VCaP (cell line): ENCODE measurements around the gene SLAMF1.
"Not testable (repeated sequence)": the region's sequence is repeated elsewhere in the genome, so short reads cannot be mapped to it uniquely, and the experiment has no call there.

Experiments
- H3K27ac ChIP-seq: fragments of 450-650 bp; 2 replicates; pipeline ENCODE4 v1.5.1; 2017
- TF ChIP-seq, protein P1 (sequence below): fragments of 450-650 bp; conservative IDR thresholded peaks from 2 replicates; pipeline ENCODE4 v1.5.1; 2017; ENCODE audit warnings: mild to moderate bottlenecking, moderate library complexity

The SLAMF1 gene, protein sequence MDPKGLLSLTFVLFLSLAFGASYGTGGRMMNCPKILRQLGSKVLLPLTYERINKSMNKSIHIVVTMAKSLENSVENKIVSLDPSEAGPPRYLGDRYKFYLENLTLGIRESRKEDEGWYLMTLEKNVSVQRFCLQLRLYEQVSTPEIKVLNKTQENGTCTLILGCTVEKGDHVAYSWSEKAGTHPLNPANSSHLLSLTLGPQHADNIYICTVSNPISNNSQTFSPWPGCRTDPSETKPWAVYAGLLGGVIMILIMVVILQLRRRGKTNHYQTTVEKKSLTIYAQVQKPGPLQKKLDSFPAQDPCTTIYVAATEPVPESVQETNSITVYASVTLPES

DNA sequence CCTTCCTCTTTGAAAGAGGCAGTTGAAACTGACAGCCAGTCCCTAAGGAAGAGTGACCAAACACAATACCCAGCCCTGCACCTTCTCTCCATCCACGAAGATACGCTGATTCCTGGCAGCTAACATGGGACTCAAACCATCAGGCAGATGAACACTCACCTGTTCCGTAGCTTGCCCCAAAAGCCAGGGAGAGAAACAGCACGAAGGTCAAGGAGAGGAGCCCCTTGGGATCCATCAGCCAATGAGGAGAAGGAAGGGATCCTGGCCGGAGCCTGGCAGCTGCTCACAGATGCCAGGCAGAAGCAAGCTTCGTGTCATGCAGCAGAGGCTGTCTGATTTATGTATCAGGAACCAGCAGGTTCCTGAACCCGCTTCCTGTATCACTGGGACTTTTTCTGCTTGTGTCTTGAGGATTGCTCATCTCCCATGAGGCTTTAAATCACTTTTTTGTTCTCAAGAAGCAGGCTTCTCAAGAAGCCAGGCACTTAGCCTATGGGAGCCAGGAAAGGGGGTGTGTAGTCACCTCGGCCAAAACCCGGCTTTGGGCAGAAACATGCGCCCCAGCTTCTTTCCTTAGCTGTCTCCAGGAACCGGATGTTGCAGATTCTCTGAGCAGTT is at the start of gene SLAMF1:
Gene SLAMF1 (minus strand): TSS at position 334 of the 618 bp plus-strand sequence. CDS start 99 bp downstream, at position 235.
- no peak within 1 kb of the TSS for H3K27ac ChIP-seq
- TF ChIP-seq, protein P1, sequence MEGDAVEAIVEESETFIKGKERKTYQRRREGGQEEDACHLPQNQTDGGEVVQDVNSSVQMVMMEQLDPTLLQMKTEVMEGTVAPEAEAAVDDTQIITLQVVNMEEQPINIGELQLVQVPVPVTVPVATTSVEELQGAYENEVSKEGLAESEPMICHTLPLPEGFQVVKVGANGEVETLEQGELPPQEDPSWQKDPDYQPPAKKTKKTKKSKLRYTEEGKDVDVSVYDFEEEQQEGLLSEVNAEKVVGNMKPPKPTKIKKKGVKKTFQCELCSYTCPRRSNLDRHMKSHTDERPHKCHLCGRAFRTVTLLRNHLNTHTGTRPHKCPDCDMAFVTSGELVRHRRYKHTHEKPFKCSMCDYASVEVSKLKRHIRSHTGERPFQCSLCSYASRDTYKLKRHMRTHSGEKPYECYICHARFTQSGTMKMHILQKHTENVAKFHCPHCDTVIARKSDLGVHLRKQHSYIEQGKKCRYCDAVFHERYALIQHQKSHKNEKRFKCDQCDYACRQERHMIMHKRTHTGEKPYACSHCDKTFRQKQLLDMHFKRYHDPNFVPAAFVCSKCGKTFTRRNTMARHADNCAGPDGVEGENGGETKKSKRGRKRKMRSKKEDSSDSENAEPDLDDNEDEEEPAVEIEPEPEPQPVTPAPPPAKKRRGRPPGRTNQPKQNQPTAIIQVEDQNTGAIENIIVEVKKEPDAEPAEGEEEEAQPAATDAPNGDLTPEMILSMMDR = no peak

DNA sequence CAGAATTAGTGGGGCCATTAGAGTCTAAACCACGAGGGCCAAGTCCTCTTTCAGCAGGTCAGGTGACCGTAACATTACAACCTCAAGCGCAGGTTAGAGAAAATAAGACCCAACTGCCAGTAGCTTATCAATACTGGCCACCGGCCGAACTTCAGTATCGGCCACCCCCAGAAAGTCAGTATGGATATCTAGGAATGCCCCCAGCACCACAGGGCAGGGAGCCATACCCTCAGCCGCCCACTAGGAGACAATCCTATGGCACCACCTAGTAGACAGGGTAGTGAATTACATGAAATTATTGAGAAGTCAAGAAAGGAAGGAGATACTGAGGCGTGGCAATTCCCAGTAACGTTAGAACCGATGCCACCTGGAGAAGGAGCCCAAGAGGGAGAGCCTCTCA is 45.5 kb upstream of the SLAMF1 start:
- H3K27ac ChIP-seq = not testable (repeated sequence)

DNA sequence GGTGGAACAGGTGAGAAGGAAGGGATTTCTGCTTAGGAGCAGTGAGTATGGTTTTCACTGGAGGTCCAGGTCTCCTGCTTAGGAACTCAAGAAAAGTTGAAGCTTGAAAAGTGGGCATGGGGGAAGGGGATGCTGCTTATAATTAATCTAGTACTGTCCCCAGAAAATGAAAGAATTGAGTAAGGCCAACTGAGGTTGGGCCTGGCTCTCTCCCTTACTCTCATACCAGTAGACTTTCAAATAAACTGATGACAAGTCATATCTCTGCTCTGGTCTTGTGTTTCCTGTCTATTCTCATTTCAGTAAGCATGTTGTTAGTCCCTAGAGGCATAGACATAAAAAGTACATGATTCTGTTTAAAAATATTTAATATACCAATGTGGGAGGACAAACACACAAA is 38.4 kb upstream of the SLAMF1 start:
- TF ChIP-seq, protein P1 = no peak
- no peak overlapping the region for H3K27ac ChIP-seq

DNA sequence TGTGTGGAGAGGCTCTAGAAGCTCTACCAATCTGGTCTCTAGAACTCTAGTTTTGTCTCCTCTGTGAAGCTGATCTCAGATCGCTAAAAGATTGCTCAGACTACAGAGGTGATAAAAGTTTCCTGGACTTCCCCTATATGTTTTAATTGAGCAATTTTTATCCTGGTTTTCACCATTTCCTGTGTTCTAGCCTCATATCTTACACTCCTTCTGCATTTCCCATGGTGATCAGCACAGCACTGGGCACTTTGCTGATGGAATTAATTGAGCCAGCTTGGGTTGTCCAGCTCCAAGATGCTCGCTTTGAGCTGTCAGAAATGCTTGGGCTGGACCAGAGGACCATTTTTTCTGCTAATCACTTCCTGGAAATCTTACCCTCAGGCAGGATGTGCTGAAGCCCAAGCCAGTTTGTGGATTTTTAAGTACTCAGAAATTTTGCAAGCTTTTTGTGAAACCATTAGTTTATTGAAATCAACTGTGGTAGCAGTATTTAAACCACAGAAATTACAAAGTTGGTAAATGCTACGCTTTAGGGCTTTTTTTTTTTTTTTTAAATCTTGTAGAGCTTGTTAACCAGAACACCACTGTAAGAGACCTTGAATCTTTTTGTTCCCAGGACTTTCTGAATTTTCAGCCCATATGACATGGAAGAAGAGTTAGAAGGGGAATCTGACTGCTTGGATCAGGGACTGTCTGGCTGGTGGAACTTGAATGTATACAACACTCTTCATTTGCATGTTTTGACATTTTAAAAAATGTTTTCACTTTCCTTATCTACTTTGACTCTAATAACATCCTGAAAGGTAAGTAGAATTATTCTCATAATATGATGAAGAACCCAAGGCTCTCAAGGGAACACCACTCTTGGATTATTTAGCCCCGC is 36.4 kb upstream of the SLAMF1 start:
- no peak overlapping the region for H3K27ac ChIP-seq
- TF ChIP-seq, protein P1 = no peak

DNA sequence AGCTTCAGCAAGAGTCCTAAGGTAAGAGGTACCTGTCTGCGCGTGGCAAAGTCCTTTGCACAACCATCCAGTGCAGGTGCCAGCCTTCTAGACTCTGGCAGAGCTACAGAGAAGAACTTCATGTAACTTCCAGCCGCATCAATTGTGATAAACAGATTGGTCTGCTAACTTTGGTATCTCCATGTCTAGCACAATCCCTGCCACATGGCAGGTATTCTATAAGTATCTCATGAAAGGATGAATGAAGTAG is 35.0 kb upstream of the SLAMF1 start:
- H3K27ac ChIP-seq = no peak overlapping the region

DNA sequence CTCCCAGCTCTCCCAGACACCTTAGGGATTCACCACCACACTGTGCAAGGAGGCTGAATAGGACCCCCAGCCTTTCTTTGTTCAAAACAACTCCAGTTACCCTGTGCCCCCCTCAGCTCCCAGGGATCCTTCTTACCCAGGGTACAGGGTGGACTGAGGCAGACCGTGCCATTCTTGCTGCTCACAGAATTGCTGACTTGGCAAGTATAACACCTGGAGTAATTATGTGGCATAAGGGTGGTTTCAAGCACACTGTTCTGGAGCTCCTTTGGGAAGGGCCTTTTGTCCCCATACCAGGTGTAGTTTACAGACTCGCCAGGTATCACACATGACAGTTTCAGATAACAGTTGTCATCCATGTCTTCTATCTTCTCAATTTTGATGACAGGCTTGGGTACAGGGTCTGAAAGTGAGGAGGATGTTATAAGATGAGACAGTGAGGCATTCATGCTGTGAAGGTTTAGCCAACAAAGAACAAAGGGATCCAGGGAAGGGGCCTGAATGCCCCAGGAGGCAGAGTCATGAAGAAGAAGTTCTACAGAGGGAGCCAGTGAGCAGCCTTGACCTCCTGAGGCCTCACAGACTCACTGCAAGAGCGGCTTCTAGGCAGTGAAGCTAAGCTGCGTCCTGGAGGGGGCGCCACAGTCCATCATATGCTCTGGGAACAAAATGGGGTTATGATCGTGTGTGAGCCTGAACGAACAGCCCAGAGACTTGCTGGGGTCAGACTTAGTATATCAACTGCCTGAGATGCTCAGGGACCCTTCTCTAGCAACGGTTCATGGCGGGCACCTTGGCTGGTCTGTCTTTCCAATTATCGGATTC is 34.4 kb upstream of the SLAMF1 start:
- TF ChIP-seq, protein P1 = peak; percentile 30; the same call in 1 of the 2 replicates

More for the DNA sequence above, 35.0 kb upstream of the SLAMF1 start:
- TF ChIP-seq, protein P1 = no peak

DNA sequence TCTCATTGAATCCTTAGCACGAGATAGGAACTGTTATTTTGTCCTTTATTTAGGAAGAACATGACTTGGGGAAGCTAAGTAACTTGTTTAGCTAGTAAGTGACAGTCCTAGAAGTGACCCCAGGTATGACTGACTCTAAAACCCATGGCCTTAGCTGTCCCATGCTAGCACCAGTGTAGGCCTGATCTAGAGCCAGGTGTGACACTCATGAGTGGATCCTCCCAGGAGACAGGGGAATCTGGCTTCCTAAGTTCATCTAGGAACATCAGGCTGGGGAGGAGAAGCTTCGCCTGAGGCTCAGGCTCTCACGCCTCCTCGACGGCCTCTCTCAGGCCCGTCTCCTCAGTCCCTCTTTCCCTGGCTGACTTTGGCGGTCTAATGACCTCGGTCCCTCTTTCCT is 33.6 kb upstream of the SLAMF1 start:
- TF ChIP-seq, protein P1 = no peak
- no peak overlapping the region for H3K27ac ChIP-seq

More for the DNA sequence above, 34.4 kb upstream of the SLAMF1 start:
- H3K27ac ChIP-seq = no peak overlapping the region
